ENCODE results near the gene SLC25A20.

SLC25A20 gene

GRCh38 chr3:48897460-48898376 lies 964 bp downstream of the SLC25A20 start:
- no peak for DNase-seq

- no peak for DNase-seq
These were observed 1.7 kb downstream of the SLC25A20 start for GRCh38 chr3:48896936-48897335.

GRCh38 chr3:48894516-48894915 lies 4.2 kb downstream of the SLC25A20 start:
- DNase-seq = no peak

DNA sequence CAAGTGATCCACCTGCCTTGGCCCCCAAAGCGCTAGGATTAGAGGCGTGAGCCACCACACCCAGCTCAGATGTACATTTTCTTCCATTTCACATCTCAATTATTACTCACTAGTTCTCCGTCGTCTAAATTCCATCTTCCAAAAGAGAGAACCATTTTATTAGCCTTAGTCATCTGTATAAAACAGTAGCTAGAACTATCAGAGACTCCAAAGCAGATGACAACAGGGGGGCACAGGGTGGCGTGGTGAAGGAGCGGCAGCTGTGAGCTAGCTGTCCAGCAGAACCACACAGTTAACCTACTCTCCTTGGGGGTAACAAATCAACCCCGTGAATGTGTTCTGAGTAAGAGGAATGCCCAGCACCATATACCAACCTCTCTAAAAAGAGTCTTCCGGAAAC lies 7.1 kb downstream of the SLC25A20 start:
- DNase-seq = no peak

DNA sequence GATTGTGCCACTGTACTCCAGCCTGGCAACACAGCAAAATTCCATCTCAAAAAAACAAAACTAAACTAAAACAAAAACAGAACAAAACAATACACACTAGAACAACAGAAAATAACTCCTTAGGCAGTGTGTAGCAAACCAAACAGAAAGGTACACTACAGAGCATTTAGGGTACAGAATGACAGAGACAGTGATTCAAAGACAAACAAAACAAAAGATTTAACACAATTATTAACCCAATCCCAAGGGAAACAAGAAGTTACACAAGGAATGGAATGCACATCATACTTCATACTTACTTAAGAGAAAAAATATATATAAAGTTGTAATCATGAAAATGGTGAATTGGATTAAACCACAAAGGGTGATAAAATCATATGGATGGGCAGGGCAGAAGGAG lies 12.9 kb downstream of the SLC25A20 start:
- peak; percentile 24 for DNase-seq

- DNase-seq = no peak
These were observed 17.0 kb downstream of the SLC25A20 start for GRCh38 chr3:48881652-48882114.

DNA sequence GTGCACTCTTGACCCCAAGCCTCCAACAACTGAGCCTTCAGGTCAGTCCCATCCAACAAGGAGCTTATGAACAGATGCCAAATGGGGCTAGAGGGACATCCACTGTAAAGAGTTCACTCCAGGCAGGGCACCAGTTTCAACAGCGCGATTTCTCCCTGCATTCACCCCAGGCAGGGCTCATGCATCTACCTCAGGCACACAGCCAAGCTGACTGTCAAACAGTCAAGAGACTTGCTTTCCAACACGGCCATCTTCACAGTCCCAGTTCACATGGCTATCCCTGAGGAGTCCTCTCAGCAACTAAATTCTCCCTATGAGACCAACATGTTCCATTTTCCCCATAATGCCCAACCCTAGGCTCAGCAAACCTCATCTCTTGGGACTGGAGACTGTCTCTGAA lies 17.7 kb downstream of the SLC25A20 start:
- DNase-seq = no peak

DNA sequence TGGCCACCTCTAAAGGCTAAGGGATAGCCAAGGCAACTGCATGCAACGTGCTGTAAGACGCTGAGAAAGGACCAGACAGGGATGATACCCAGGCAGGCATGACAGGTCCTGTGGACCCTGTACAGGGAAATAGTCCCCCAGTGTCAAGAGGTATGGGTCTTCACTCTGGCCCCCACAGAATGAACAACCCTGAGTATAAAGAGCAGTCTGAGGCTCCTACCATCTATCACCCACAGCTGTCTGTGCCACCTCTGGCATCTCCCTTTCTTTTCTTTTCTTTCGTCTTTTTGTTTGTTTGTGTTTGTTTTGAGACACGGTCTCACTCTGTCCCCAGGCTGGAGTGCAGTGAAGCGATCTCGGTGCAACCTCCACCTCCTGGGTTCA lies 18.7 kb downstream of the SLC25A20 start:
- DNase-seq = no peak

GRCh38 chr3:48879307-48879993 lies 19.2 kb downstream of the SLC25A20 start:
- DNase-seq = no peak

GRCh38 chr3:48877671-48878070 lies 21.0 kb downstream of the SLC25A20 start:
- DNase-seq = no peak

DNA sequence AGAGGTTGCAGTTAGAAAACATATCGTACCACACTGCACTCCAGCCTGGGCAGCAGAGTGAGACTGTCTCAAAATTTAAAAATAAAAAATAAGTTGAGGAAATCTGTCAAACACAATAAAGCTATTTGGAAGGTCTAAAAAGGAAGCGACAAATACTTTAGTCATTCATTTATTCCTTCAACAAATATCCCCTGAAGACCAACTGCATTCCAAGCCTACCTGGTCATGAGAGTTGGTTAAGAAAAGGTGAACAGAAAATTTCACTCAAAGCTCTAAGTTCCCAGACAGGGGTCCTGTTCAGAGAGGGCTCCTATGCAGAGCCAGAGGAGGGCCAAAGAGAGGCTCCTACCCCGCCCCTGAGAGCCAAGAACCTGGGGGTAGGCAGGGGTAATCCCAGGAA lies 35.6 kb downstream of the SLC25A20 start:
- DNase-seq = no peak

DNA sequence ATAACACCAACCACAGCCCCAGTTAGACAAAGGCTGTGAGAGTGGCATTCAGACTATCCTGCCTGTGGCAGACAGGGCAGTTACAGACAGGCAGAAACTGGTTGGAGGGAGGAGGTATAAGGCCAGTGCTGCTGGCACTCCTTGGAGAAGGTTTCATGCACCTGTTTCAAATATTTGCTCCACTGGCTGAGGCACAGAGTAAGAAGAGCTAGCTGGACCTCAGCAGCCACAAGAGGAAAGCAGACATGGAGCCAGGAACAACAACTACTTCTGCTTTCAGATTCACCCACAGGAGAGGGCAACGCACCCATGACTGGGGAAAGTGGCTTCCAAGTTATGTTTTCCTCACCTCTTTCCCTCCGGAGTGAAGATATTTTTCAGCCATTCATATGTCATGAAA lies 39.5 kb downstream of the SLC25A20 start:
- no peak for DNase-seq

DNA sequence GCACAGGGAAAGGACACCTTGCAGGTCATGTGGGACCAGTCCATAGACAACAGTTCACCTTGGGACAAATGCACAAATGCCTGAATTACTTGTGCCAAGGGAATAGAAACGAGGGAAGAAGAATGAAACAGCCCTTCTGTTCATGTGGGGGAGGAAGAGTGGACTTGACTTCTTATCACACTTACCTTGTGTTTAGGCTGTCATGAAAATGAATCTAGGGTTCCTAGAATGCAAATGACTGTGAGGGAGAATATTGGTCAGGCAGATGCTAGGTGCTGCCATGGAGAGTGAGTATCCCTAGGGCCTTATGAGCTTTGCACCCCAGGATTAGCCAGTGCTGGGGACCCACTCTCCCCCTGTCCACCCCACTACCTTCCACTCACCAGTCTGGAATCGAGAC lies 40.0 kb downstream of the SLC25A20 start:
- DNase-seq = no peak

GRCh38 chr3:48857641-48858040 lies 41.0 kb downstream of the SLC25A20 start:
- DNase-seq = no peak

- no peak for DNase-seq
These were observed 42.2 kb downstream of the SLC25A20 start for GRCh38 chr3:48856469-48856868.

DNA sequence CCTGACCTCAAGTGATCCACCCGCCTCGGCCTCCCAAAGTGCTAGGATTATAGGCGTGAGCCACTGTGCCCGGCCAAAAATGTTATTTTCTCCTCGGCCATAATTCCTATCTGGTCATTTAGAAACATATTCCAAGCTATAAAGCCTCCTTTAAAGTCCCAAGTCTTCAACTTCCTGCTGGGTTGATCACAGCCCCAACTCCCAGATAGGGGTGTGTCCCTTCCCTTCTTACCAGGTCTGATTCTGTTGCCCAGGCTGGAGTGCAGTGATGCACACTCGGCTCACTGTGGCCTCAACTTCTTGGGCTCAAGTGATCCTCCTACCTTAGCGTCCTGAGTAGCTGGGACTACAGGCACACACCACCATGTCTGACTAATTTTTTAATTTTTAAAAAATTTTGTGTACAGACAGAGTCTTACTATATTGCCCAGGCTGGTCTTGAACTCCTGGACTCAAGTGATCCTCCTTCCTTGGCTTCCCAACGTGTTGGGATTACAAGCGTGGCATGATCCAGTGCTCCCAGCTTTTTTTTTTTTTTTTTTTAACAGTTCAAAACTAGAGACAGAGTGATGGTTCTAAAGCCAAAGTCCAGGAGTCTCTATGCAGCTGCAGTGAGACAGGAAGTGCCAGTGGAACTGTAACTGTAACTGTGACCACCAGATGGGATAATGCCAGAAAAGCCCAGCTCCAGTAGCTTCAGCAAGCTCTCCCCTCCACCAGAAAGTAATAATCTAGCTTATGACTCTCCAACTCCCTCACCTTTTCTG lies 42.8 kb downstream of the SLC25A20 start:
- peak; percentile 4 for DNase-seq

DNA sequence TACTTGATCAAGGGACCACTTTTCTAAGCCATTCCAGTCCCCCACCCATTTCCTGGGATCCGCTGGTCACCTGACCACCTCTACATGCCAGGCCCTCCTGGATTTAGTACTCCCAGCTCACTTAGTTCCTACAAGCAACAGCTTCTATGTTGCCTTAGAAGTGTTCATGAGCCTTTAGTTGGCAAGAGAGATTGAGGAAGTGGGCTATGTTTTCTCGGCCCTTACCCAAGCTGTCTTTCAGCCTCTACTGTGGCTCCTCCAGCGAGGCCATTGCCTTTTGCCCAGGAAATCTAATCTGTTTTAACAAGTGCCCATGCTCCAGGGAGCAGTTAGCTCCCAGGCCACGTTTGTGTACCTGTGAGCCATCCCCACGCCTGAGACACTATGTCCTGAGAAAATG lies 46.5 kb downstream of the SLC25A20 start:
- DNase-seq = no peak

- no peak for DNase-seq
These were observed 47.3 kb downstream of the SLC25A20 start for GRCh38 chr3:48851407-48851806.

DNA sequence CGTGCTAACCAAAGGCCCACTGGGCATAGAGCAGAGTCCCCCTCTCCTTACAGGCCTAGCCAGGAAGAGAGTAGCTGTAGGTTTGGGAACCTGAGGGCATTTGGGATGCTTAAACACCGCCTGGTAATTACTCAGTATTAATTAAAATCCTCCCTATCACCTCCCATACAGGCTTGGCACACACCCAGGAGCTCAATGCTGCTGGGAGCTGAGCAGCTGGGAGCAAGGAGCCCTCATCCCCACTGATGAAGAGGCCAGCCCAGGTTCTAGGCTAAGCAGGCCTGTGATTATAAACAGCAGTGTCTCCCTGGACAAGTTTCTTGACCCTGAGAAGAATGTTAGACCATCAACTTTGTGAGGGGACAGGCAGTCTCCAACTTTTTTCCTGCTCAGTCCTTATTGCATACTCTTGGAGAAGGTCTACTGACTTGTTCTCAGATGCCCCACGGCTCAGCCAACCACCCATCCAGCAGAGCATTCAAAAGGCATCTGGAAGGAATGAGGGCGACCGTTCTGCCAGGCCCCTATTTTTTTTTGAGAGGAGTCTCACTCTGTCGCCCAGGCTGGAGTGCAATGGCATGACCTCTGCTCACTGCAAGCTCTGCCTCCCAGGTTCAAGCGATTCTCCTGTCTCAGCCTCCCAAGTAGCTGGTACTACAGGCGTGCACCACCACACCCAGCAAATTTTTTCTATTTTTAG lies 49.7 kb downstream of the SLC25A20 start:
- no peak for DNase-seq

DNA sequence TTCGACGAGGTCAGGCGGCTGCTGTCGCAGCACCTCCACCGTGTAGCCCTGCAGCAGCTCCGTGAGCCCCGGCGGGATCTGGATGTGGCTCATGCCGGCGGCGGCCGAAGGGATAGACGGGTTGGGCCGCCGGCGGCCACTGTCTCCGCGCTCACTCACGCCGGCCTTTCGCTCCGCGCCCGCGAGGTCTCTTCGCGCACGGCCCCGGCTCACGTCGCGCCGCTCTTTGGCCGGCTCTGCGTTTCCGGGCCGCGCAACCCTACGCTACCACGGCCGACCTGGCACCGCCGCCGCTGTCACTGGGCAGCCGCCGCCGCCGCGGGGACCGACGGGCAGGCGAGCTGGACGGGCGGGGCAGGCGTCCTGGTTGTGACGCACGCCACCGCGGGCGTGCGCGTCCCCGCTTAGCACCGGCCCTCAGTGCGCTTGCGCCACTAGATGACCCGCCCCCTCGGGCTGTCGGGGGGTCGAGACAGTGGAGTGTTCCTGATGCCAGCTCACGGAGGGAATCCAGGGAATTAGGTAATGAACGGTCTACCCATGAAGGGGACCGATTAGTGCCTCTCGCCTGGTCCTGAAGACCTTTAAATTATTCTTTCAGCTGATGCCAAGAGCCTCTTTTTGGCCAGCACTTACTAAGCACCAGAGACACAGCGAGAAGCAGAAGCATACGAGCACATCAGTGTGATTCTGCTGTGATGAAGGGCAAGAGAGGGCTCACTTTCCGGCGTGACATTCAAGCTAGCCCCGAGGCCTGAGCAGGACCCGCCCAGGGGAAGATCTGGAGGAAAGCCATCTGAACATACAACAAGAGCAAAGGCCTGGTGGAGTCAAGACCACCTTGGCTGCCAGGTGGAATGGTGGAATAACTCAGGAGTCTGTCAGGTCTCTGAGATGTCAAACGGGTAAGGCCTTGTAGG lies 50.9 kb downstream of the SLC25A20 start, which contains the start of gene PRKAR2A:
Gene PRKAR2A, minus strand, starts transcription at position 371 of the 920 bp plus-strand sequence. Its CDS starts 278 bp downstream, at position 93.
- peak; percentile 91 for DNase-seq

- DNase-seq = peak; percentile 70
These were observed 51.6 kb downstream of the SLC25A20 start for GRCh38 chr3:48847053-48847503.

Measured in fibroblast of skin of scalp (primary cell).